ENCODE results near the gene MCF2L. TPM values are rescaled to one million over a fixed set of nuclear protein-coding genes. Genes with fewer than 3 reads are reported as not detected.

Gene MCF2L
- total RNA-seq, 1 donor from 2014 or later: 83.0 TPM

- H3K4me1 Mint-ChIP-seq (ENCODE audit: low read depth, unreplicated experiment): no peaks in the 10 kb centered on the region
- no peak for DNase-seq
- H3K9me3 Mint-ChIP-seq (ENCODE audit: unreplicated experiment): no peaks in the 10 kb centered on the region
- H3K27ac Mint-ChIP-seq (ENCODE audit: unreplicated experiment): no peak overlapping the region
- peaks cover 2% of the 10 kb centered on the region for H3K27me3 Mint-ChIP-seq (ENCODE audit: unreplicated experiment)
- no peak for TF ChIP-seq CTCF (IDR thresholded peaks at IDR 0.05; ENCODE audit: partially characterized antibody, unreplicated experiment)
- H3K4me3 Mint-ChIP-seq (ENCODE audit: unreplicated experiment): no peak overlapping the region
- no peaks in the 10 kb centered on the region for H3K36me3 Mint-ChIP-seq (ENCODE audit: unreplicated experiment)
Observed at GRCh38 chr13:113137691-113138298, 168.8 kb downstream of the MCF2L start.

DNA sequence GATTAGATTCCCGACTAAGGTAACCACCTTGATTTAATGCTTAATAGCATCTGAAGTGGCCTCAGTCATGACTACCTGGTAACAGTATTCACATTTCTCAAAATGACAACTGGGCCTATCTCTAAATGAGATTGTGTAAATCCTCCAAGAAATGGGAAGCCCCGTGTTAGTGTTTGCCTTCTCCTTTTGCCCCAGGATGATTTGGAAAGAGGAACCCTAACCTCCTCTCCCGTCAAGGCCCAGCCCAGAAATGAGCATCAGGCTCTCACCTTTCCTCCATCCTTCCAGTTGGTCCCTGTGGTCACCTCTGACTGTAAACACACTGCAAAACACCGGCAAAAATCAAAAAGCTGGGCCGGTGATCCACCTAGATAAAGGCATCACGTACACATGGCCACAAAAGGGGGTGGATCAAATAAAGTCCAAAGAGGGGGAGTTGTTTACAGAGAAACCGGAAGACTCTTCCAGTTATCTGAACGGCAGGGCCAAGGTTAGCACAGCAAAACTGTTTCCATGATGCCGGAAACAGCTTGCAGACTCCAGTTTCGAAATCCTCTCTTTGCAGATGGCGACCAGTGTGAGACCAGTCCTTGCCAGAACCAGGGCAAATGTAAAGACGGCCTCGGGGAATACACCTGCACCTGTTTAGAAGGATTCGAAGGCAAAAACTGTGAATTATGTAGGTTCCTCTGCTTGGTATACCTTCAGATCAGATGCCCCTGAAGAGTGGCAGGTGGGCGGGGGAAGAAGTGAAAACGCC, 170.0 kb downstream of the MCF2L start:
- peaks cover 2% of the 10 kb centered on the region for H3K27me3 Mint-ChIP-seq (ENCODE audit: unreplicated experiment)
- no peaks in the 10 kb centered on the region for H3K9me3 Mint-ChIP-seq (ENCODE audit: unreplicated experiment)
- H3K36me3 Mint-ChIP-seq (ENCODE audit: unreplicated experiment): no peaks in the 10 kb centered on the region
- no peak overlapping the region for H3K27ac Mint-ChIP-seq (ENCODE audit: unreplicated experiment)
- peak overlapping the region; percentile 38 for H3K4me3 Mint-ChIP-seq (ENCODE audit: unreplicated experiment)
- H3K4me1 Mint-ChIP-seq (ENCODE audit: low read depth, unreplicated experiment): no peaks in the 10 kb centered on the region
- DNase-seq: no peak
- TF ChIP-seq CTCF (IDR thresholded peaks at IDR 0.05; ENCODE audit: partially characterized antibody, unreplicated experiment): no peak

GRCh38 chr13:113139577-113139976, 170.6 kb downstream of the MCF2L start:
- DNase-seq: no peak
- H3K9me3 Mint-ChIP-seq (ENCODE audit: unreplicated experiment): no peaks in the 10 kb centered on the region
- no peak overlapping the region for H3K27ac Mint-ChIP-seq (ENCODE audit: unreplicated experiment)
- H3K4me3 Mint-ChIP-seq (ENCODE audit: unreplicated experiment): no peak overlapping the region
- H3K27me3 Mint-ChIP-seq (ENCODE audit: unreplicated experiment): peaks cover 2% of the 10 kb centered on the region
- no peaks in the 10 kb centered on the region for H3K36me3 Mint-ChIP-seq (ENCODE audit: unreplicated experiment)
- no peak for TF ChIP-seq CTCF (IDR thresholded peaks at IDR 0.05; ENCODE audit: partially characterized antibody, unreplicated experiment)
- H3K4me1 Mint-ChIP-seq (ENCODE audit: low read depth, unreplicated experiment): no peaks in the 10 kb centered on the region

DNA sequence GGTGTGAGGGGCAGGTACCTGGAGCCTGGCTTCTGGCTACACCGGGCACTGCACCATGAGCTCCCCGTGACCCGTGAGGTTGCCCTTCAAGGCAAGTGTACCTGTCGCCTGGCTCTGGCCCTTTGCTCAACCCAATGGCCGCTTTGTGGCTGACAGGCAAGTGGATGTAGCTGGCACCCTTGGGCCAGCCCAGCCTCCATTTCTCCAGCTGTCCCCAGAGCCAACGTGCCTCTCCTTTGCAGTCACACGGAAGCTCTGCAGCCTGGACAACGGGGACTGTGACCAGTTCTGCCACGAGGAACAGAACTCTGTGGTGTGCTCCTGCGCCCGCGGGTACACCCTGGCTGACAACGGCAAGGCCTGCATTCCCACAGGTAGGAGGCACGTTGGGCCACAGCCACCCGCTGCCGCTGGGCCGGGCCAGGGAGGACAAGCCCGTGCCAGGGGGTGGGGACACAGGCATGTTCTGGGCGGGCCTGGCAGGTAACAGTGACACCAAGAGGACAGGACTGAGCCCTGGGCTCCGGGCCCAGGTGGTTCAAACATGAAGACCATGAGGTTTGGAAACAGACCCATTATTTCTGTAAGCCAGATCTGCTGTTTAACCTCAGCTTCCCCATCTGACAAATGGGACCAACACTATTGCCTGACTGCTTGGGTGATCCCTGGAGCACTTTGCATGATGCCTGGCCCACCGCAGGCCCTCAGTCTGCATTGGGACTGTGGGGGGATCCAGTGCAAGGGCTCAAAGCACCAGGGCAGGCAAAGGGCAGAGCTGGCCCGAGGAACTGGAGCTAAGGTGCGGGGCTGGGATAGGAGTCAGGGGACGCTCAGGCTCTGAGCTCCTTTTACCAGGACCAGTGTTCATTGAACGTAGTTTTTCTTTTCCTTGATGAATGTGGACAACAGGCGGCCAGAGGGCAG, 171.9 kb downstream of the MCF2L start:
- no peak for TF ChIP-seq CTCF (IDR thresholded peaks at IDR 0.05; ENCODE audit: partially characterized antibody, unreplicated experiment)
- no peak for DNase-seq
- Mint-ChIP-seq H3K4me3 (ENCODE audit: unreplicated experiment) (no peak overlapping the region), H3K27ac (ENCODE audit: unreplicated experiment) (no peak overlapping the region), H3K27me3 (ENCODE audit: unreplicated experiment) (peaks cover 2% of the 10 kb centered on the region), H3K4me1 (ENCODE audit: low read depth, unreplicated experiment) (no peaks in the 10 kb centered on the region), H3K36me3 (ENCODE audit: unreplicated experiment) (no peaks in the 10 kb centered on the region), H3K9me3 (ENCODE audit: unreplicated experiment) (no peaks in the 10 kb centered on the region)
